A673 (cell line): ENCODE data around the gene OR5H15.

Experiments
- CTCF ChIP-seq: fragments of 300-800, 200-600 bp; sonication (generic); conservative IDR thresholded peaks from 2 replicates; pipeline ENCODE4 v1.5.1; 2017; ENCODE audit warnings: low read depth, mild to moderate bottlenecking, antibody characterized with exemption, low read length, moderate library complexity, mixed read lengths
- EZH2 ChIP-seq: fragments of 200-600 bp; sonication (generic); IDR thresholded peaks from 2 replicates; pipeline ENCODE4 v1.6.1; 2017; ENCODE audit warnings: borderline replicate concordance, low read depth, mild to moderate bottlenecking, mixed read lengths, antibody characterized with exemption, low read length; ENCODE audit not compliant: poor library complexity, severe bottlenecking

GRCh38 chr3:98180319-98180890, 13.9 kb downstream of the OR5H15 start:
- no peak for TF ChIP-seq CTCF
- TF ChIP-seq EZH2, result no peak
